NCI-H1436 (cell line): ENCODE results near the gene ADAMTS17.
"Not testable (repeated sequence)": the region's sequence is repeated elsewhere in the genome, so short reads cannot be mapped to it uniquely, and the experiment has no call there.

Experiments used
- DNase-seq: peaks from one replicate; lab custom pipeline; 2025; lab: John Stamatoyannopoulos, UW

Gene ADAMTS17

DNA sequence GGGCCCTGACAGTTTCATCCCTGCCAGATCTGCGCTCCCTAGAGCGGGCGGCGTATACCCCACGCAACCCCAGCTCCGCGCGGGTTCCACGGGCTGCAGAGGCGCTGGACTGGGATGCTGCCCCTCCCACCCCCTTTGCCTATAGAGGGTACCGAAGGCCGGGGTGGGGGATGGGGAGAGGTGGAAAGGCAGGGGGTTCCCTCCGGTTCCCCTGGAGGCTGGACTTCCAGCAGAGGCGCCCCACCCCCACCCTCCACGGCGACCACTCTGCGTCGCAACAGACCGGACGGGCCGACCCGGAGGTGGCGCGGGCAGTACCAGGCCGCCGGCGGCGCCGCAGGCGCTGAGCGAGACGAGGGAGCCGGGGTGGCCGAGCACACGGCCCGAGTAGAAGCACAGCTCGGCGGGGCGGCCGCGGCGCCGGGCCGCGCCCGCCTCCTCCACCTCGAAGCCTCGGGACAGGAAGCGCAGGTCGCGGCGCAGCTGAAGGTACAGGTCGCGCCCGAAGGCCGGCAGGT is 995 bp downstream of the ADAMTS17 start:
- DNase-seq: no peak

DNA sequence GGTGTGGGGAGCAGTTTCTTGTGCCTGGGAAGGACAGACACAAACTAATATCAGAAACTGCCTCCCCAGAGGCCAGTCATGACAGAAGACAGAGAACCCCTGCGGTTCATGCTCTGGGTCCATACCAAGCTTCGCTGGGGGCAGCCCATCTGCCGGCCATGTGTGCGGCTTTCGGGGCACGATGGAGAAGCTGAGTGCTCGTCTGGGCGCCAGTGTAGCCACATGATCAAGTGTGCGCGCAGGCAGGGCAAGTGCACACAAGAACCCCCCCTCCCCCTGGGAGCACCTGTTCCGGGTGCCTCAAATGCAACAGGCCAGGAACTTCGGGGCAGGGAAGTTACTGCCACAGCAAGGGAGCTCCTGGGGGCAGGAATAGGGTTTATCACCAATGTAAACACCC is 1.8 kb downstream of the ADAMTS17 start:
- DNase-seq: no peak

DNA sequence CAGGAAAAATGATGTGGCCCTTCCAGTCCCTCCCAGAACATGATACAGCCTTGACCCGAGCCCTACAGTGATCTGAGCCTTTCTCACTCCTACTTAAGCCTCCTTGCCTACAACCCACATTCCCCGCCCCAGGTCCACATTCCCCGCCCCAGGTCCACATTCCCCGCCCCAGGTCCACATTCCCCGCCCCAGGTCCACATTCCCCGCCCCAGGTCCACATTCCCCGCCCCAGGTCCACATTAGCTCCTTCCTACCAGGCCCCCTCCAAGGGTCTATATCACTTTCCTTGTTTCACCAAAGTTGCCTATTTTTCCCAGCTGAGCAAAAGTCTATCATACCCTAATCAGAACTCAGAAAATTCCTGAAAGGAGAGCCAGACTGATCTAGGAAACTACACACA is 2.3 kb downstream of the ADAMTS17 start:
- DNase-seq: not testable (repeated sequence)

DNA sequence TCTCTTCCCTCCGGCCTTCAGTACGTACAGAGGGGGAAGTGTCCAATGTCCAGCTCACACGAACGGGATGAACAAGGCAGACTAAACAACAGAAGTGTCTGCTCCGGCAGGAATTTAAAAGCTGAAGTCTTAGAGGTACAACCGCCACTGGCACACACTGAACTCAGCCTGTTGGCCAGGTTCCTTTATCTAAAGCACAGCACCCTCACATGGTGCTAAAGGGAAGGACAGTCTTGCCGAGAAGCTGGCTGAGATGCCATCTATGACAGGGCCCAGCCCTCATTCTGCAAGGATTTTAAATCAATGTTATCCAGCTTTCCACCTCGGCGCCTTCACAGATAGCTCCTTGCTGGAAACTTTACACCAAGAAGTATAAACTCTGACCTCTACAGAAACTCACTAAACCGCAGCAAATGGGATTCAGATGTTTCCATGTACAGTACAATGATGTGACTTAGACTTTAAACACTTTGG is 2.8 kb downstream of the ADAMTS17 start:
- DNase-seq: peak; percentile 19

DNA sequence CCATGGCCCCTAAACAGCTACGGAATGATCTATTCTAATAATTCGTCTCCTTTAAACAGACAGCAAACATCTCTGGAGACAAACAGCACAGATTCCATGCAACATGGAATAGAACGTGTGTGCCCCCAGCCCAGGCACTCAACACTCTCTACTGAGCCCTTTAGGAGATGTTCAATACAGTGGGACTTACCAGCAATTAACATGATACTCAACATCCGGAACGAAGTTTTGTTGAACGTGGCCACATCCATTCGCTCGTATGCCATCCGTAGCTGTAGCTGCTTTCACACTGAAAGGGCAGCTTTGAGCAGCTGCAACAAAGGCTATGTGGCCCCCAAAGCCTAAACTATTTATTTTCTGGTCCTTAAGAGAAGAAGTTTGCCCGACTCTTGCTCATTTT is 3.5 kb downstream of the ADAMTS17 start:
- no peak for DNase-seq

DNA sequence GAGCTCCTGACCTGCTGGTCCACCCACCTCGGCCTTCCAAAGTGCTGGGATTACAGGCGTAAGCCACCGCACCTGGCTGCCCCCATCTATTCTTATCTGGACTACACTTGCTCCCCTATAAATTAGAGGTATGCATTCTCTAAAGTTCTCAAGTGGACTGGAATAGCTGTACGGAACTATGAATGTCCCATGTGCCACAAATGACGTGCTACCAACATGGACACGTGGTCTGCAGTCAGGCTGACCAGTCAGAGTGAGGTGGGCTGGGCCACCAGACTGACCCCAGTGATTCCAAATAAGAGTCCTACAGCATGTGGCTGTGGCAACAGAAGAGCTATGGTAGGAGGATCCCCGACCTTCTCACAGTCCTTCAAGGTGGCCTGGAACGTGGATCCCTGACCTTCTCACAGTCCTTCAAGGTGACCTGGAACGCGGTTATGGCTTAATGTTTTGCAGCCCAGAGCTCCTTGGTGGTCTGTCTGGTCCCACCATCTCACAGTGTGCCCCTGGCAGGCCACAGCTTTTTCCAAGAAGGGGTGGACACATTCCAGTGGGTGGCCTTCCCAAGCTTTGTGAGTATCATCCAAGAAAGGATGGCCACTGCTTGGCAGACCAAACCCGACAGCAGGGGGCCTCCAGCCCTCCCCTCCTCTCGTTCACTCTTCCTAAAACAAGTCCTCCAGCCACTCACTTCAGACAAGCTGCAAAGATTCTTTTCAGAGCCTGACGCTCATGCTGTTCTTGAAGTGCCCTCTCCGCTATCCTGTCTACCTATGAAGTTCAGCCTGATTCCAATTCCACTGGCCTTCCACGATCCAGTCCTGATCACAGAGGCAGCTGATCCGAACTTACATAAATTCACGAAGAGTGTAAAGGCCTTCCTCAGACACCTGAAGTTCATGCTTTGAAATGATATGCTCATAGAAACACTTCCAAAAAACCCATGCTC is 4.4 kb downstream of the ADAMTS17 start:
- DNase-seq: no peak

DNA sequence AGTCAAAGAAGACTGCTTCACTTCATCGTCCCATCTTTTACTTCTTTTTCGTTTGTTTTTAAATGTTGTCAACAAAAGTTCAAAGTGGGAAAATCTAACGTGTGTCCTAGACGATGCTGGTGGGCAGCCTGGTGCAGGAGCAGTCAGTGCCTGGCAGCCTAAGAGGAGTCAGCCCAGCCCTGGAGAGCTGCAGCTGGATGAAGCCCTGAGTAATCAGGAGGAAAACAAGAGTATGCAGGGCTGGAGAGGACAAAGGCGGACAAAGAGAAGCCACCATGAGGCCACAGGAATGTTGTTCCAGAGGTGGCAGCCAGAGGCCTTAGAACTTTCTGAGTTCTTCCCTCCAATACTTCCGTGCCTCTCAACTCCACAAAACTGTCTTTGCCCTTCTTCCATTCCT is 5.7 kb downstream of the ADAMTS17 start:
- no peak for DNase-seq

DNA sequence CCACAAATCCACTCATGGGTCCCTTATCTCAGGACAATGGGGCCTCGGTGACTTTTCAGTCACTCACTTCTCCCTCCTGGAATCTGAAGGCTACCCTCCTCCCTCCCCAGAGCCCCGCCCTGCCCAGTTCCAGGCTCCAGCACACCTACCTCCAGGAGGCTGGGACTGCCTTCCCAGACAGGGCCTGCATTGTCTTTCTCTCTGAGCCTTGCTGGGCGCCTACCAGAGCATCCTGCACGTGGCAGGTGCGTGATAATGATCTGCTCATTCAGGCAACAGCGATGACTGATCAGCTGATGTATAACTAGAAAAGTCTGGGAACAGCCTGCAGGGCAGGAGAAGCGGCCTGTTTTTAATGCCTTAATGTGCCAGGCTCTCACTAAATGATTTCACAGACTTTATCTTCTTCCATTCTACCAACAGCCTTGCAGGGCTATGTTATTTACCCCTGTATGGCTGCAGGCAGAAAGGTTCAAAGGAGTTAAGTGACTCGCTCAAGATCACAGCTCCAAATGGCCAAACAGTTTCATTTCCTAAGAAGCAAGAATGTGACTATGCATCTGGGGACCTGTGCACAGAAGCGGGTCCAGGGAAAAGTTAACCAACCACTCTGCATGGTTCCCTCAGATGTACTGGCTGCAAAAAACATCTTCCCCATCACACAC is 6.3 kb downstream of the ADAMTS17 start:
- DNase-seq: no peak

DNA sequence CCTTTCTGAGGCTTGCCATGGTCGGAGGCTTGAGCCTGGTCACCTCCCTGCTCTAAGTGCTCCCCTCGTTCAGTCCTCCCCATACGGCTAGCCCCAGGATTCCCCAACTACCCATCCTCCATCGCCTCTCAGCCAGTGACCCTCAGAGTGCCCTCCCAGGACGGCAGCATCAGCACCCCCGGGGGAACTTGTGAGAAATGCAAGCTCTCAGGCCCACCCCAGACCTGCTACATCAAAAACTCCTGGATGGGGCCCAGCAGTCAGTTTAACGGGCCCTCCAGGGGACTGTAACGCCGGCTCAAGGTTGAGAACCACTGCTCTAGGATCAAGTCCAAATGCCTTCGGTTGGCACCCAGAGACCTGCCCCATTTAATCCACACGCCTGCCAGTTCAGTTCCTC is 6.9 kb downstream of the ADAMTS17 start:
- DNase-seq: no peak

DNA sequence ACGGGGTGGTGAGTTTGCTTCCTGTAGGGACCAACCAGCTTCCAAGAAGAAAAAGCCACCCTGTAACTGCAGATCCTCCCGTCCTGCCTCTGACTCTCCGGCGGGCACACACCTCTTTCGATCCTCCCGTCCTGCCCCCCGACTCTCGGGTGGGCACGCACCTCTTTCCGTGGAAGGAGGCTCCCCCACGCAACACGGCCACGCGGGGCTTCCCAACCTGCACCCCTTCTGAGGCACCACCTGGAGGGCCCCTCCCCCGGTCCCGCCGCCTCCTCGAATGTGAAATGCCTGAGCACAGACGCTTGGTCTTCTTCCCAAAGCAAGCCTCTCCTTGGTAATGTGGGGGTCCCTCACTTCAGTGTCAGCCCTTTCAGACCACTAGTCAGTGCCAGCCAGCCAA is 7.3 kb downstream of the ADAMTS17 start:
- DNase-seq: no peak

DNA sequence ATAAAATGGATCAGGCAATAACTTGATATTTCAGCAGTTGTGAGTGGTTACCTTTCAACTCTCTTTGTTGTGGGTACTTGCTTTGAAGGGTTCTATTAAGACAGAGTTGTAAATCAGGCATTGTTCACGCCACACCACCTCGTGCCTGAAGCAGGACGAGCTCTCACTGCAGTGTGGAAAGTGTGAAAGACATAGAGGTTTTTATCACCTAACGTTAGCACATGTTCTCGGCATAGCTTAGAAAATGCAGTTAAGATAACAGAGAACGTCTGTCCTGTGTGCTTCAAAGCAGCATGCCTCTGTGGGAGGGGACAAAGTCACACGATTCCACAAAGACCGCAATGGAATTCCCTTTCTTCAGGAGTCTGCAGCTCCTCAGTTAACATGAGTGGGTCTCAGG is 7.8 kb downstream of the ADAMTS17 start:
- DNase-seq: no peak

DNA sequence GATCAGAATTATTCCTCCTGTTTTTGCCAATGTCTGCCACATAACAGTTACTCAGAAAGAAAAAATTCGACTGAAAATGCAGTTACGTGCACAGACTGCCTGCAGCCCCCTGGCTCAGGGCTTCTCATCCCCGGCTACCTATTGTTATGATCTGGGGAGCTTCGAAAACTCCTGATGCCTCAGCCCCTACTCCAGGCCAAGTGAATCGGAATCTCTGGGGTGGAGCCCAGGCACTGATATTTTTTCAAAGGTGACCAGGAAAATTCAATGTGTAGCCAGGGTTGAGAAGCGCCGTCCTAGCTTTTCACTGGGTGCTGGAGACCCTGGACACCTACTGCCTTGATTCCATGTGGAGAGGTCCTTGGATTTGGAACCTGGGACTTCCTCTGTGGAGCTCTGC is 8.5 kb downstream of the ADAMTS17 start:
- DNase-seq: no peak

DNA sequence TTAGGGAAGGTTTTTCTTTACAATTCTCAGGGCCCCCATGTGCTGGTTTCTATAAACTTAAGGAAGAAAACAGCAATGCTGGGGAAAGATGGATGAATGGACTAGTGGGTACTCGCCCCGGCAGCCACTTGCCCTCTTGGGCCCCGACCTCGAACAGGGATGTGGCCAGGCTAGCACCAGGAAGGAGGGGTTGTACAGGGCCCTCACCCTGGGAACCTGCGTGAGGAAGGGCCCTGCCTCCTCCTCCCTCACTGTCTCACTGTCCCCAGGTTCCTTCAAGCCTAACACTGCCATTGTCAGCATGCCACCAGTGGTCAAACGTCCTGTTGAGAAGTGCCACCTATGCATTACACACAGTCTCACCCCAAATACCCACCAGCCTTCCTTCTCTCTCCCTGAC is 9.1 kb downstream of the ADAMTS17 start:
- DNase-seq: no peak

DNA sequence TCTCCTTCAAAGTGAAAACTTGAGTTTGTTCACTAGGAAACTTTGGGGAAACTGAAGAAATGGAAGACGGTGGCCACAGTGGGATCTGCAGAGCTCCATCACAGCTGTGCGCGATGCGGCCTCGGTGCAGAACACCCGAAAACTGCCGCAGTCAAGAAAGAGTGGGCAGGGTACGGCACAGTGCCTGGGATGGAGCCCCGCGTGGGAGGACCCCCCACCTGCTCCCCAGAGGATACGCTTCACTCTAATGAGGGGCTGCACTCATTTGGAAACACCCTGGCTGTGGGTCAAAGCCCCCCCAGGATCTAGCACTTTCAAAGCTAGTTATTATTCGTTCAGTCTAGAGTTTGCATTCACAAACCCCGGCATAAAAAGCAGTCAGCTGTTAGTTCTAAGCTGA is 9.5 kb downstream of the ADAMTS17 start:
- DNase-seq: no peak

DNA sequence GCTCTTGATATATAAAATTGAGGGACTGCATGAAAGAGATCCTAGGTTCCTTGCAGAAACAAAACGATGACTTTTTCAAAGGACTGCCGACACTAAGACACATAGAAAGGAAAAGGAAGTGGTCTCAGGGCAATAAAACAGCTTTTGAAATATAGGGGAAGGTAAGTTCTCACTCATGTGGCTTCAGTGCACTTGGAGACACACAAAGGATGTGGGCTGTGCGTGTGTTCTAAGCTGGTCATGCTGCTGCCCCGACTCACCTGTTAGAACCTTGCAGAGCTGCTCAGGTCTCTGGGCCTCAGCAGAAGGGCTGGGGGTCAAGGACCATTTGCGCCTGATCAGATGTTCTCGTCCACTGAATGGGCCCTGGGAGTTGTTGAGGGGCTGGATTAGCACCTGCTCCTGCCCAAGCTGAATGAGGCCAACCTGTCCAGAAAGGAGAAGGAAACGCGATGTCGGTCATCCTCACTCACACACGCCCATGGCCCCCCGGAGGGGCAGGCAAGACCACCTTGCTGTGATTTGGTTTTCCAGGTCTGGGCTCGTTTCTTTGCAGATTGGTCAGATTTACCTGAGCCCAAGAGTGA is 11.1 kb downstream of the ADAMTS17 start:
- no peak for DNase-seq

DNA sequence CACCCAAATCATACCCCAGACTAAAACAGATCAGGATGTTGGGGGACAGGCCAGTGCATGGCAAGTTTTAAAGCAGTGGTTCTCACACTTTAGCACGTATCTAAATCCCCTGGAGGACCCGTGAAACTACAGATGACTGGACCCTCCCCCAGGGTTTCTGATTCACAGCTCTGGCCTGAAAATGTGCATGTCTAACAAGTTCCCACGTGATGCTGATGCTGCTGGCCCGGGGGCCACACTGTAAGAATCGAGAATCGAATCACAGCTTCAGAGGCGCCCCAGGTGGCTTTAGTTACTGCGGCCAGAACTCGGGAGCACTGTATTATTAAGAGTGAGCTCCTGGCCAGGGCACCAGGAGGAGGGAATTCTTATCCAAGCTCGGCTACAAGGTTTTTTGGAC is 11.6 kb downstream of the ADAMTS17 start:
- no peak for DNase-seq

DNA sequence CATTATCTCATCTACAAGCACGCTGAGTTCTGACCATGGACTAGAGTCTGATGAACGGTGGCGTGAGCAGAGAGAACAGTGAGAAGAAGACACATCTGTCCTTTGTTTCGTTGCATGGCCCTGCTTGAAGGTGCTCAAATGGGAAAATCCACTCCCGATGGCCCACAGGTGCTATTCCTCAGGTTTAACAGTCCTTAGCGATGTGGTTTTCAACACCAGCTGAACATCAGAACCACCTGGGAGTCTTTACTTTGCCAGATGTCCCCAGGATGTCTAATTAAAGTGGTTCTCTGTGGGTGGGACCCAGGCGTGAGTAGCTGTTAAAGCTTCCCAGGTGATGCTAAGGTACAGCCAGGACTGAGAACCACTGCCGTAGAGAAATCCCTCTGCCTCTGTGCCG is 13.0 kb downstream of the ADAMTS17 start:
- DNase-seq: no peak

DNA sequence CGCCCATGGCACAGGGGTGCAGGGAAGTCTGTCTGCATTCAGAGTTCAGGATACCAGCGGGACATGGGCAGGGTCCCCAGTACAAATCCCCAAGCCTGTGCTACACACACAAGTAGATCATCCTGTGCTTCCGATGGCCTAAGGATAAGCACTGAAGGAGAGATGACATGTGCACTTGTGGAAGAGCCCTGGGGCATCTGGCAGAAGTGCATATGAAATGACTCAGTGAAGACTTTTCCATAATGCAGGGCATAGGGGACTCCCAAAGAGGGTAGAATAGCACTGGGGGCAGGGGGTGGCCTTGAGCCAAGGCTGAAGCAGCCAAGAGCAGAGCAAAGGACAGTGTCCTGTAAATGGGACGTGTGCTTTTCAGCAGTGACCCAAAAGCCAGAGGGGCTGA is 22.9 kb downstream of the ADAMTS17 start:
- DNase-seq: no peak

DNA sequence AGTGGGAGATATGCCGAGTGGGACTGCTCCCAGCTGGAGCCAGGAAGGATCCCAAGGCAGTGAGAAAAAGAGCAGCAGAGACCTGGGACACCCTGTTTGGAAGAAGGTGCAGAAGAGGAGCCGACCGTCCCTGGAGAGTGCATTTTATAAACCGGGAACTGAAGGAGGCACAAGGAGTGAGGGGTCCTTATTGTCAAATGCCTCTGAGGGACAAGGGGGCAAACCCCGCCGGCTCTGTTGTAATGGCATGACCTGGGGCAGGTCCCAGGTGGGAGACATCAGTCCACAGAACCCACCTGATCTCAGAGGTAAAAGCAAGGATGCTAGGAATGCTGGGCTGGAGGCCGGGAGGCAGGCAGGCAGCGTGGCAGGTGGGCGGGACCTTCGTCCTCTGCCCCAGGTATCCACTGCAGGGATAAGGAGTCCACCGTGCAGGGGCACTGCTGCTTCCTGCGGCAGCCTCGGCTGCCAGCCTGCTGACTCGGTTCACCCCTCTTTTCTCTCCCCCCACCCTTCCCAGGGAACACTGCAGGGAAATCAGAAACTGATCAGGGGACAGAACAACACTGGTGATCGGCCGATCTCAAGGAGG is 26.9 kb downstream of the ADAMTS17 start:
- DNase-seq: no peak

DNA sequence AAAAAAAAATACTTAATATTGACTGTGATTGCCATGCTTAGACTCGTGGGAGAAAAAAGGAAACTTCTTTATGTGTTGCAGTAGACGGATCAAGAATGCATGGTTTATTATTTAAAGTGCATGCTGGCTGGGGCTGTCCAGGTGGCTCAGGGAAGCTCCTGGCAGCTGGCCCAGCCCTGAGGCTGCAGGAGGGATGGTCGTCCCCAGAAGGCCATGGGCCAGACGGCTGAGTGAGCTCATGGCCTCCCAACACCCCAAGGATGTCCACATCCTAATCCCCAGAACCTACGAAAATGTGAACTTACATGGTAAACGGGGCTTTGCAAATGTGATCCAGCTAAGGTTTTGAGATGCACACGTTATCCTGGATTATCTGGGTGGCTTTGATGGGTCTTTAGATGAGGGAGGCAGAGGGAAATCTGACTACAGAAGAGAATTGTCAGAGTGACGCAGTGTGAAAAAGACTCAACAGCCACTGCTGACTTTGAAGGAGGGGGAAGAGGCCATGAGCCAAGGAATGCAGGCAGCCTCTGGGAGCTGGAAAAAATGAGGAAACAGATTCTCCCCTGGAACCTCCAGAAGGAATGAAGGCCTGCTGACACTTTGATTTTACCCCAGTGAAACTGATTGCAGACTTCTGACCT is 29.8 kb downstream of the ADAMTS17 start:
- no peak for DNase-seq

DNA sequence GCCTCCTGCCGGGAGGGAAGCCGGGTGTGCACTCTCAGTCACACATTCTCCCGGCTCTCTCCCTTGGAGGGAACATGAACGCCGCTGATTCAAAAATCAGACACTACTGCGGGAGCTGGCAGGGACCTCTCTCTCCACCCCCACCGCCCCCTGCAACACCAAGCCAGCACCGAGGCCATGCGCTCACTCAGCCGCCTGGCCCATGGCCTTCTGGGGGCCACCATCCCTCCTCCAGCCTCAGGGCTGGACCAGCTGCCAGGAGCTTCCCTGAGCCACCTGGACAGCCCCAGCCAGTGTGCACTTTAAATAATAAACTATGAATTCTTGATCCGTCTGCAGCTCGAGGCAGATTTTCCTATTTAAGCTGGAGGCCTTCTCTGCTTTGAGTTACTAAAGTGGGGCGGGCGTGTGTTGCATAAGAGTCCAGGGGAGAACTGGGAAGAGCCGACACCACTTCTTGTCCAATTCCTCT is 30.6 kb downstream of the ADAMTS17 start:
- no peak for DNase-seq
